HS-27A (cell line): ENCODE measurements around the gene VPS45.
"Not testable (repeated sequence)": the region's sequence is repeated elsewhere in the genome, so short reads cannot be mapped to it uniquely, and the experiment has no call there.

Source experiments
- DNase-seq: peaks from one replicate; pipeline ENCODE4 v3.0.0-alpha.2; 2012; ENCODE audit warnings: low read depth, missing footprints

VPS45 gene, protein sequence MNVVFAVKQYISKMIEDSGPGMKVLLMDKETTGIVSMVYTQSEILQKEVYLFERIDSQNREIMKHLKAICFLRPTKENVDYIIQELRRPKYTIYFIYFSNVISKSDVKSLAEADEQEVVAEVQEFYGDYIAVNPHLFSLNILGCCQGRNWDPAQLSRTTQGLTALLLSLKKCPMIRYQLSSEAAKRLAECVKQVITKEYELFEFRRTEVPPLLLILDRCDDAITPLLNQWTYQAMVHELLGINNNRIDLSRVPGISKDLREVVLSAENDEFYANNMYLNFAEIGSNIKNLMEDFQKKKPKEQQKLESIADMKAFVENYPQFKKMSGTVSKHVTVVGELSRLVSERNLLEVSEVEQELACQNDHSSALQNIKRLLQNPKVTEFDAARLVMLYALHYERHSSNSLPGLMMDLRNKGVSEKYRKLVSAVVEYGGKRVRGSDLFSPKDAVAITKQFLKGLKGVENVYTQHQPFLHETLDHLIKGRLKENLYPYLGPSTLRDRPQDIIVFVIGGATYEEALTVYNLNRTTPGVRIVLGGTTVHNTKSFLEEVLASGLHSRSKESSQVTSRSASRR

DNA sequence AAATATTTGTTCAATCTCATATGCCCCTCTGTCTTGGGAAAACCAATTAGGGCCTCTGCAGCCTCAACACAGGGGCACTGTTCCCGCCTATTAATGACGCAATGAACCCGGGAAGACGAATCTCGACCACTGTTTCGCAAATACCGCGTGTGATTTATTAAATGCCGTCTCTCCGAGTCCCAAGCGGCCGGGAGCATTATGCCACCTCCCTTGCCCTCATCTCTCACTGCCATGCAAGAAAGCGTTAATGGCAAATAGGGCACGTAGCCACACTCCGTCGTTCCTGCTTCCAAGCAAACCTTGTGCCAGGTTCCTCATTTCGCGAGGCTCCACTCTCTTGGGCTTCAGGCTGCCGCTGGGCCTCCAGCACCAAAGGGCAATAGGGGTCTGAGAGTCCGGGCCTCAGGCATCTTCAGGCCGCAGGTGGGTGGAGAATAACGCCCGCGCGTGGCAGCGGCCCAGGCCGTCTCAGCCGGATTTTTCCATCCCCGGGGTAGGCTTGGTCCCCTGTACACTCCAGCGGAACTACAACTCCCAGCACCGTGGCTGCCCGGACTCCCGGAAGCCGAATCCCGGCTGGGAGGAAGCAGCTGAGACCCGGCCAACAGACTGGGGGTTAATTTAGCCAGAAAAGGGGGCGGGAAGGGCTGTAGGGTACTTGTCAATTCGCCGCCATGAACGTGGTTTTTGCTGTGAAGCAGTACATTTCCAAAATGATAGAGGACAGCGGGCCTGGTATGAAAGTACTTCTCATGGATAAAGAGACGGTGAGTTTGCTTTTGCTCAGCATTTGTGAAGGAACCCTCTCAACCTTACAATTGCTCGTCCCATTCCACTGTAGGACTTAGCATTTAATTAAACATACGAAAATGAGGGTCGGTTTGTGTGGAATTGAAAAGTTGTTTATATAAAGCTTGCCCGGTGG, at the start of gene VPS45:
VPS45 (plus strand) TSS at position 593 of the 925 bp plus-strand sequence; CDS start at position 675, 82 bp downstream.
- DNase-seq: peak; percentile 88

DNA sequence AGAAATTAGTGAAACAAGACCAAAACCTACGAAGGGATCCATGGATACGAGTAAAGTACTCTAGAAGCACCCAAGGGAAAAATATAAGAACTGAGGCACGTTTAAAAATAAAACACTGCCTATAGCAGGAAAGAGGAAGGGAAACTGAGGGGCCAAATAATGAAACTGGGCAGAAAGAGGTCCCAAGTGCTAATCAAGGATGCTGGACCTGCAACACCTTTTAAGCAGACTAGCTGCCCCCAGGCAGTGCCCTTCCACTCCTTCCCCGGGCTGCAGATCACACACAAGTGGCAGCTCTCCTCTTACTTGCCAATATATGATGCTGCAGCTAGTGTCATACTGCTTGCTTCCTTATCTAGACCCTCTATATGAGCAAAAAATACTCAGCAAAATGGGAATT, 49.4 kb upstream of the VPS45 start:
- DNase-seq: no peak

DNA sequence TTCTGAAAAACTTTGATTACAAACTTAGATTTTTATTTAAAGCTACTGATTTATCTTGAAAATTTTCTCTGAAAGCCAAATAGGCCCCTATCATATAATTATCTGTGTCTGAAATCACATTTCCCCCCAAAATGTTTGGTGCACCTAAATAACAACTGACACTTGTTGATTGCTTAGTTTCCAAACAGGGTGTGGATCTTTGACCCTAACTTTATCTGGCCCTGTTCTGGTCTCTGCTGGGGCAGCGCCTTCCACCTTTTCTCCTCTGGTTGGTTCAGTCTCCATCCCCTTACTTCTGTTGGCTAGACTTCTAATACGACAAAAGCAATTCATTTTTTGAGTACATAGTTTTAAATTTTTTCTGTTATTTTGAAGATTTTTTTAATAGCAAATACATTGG, 46.9 kb upstream of the VPS45 start:
- DNase-seq: no peak

DNA sequence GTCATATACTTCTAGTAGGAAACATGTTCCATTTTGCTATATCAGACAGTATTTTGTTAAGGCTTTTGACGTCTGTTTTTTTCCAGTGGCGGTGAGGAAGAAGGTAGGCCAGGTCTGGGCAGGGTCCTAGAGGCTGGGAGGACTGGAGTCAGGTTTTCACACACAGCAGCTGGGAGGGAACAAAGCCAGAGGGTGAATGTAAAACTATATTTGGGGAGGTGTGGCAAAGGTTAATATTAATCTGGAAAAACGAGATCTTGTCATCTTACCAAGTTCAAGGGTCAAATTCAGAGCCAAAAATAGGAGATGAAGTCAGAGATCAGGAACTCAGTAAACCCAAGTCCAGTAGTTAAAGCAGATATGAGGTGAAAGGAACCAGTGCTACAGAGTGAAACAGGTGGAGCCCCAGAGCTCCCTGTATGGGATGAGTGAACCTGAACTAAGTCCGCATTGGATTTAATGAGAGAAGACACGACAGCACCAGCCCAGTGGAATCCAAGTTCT, 46.3 kb upstream of the VPS45 start:
- DNase-seq: no peak

DNA sequence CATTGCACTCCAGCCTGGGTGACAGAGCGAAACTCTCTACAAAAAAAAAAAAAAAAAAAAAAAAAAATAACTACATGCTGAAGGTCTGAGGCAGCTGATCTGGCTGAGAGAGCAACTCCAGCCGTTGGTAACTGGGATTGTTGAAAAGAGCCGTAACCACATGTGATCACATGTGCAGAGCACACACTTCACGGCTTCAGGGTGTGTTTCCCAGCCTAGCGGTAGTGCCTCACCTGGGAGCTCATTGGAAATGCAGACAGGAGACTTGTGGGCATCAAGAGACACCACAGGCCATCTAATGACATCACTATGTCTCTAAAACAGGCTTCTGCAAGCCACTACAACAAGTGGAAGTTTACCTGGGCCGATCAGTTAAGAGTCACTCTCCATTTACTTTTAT, 45.2 kb upstream of the VPS45 start:
- DNase-seq: no peak

DNA sequence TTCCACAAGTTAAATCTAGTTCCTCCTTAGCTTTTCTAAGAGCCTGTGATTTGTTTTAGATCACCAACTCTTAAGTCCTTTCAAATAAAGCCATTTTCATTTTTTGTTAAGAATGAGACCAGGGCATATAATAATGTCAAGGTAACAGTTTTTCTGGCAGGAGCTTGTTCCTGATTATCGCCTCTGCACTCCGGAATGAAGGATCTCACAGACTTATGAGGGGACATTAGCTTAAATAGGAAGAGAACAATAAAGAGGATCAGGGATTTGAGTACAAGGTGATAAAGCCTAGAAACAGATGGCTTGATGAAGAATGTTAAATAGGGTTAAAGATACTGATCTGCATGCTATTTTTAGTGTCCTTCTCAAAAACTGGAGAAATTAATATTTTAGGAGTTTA, 43.4 kb upstream of the VPS45 start:
- no peak for DNase-seq

DNA sequence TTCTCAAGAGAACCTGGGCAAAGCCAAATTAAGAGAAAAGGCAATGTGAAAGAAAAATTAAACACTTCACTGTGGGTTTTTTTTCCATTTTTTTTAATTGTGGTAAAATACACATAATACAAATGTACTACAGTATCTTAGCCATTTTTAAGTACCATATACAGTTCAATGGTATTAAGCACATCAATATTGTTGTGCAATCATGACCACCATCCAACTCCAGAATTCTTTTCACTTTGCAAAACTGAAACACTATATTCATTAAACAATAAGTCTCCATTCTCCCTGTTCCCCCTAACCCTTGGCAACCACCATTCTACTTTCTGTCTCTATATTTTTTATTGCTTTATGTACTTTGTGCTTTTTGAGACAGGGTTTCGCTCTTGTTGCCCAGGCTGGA, 39.3 kb upstream of the VPS45 start:
- DNase-seq: no peak

DNA sequence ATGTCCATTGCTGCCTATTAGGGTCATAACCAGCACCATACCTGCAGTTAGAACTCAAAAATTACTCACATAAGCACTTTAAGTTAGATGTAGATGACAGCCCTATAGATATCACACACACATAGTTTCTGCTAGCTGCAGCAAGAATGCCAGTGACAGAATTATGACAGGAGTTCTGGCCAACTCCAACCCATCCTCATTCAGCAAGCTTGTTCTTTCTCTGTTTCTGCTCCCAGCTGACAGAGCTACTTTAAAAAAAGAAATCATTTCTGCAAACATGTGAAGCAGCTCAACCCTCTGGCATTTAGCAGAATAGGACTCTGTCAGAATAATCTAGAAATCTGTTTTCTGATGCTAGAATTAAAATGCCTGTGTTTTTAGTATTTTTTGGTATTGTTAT, 33.2 kb upstream of the VPS45 start:
- DNase-seq: no peak

DNA sequence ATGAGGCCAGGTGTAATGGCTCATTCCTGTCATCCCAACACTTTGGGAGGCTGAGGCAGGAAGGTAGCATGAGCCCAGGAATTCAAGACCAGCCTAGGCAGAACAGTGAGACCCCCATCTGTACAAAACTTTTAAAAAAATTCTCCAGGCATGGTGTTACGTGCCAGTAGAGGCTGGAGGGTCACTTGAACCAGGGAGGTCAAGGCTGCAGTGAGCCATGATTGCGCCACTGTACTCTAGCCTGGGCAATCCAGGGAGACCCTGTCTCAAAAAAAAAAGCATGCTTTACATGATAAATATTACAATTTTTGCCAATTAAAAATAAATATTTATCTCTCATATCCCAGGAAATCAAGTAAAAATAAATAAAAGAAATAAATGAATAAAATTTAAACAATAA, 17.6 kb upstream of the VPS45 start:
- no peak for DNase-seq

DNA sequence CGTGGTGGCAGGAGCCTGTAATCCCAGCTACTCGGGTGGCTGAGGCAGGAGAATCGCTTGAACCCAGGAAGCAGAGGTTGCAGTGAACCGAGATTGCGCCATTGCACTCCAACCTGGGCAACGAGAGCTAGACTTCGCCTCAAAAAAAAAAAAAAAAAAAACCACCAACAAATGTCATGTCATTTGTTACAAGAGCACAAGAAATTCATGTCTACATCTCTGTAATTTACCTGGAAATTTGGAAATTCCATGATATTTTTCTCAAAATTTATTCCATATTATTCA, 16.5 kb upstream of the VPS45 start:
- no peak for DNase-seq

DNA sequence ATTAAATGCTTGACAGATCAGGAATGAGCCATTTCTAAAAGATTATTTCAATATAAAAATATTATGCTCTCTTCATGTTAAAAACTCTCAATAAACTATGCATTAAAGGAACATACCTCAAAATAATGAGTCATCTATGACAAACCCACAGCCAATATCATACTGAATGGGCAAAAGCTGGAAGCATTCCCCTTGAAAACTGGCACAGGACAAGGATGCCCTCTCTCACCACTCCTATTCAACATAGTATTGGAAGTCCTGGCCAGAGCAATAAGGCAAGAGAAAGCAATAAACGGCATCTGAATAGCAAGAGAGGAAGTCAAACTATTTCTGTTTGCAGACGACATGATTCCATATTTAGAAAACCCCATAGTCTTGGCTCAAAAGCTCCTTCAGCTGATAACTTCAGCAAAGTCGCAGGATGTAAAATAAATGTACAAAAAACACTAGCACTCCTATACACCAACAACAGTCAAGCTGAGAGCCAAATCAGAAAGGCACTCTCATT, 15.6 kb upstream of the VPS45 start:
- DNase-seq: not testable (repeated sequence)

DNA sequence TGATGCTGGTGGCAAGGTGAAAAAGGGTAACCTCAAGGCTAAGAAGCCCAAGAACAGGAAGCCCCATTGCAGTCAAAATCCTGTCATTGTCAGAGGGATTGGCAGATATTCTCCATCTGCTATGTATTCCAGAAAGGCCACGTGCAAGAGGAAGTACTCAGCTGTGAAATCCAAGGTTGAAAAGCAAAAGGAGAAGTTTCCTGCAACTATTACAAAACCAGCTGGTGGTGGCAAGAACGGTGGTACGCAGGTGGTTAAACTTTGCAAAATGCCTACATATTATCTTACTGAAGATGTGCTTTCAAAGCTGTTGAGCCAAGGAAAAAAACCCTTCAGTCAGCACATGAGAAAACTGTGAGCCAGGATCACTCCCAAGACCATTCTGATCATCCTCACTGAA, 13.7 kb upstream of the VPS45 start:
- no peak for DNase-seq

DNA sequence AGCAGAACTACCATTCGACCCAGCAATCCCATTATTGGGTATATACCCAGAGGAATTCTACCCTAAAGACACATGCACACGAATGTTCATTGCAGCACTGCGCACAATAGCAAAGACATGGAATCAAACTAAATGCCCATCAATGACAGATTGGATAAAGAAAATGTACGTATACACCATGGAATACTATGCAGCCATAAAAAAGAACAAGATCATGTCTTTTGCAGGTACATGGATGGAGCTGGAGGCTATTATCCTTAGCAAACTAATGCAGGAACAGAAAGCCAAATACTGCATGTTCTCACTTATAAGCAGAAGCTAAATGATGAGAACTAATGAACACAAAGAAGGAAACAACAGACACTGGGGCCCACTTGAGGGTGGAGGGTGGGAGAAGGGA, 12.1 kb upstream of the VPS45 start:
- not testable (repeated sequence) for DNase-seq

DNA sequence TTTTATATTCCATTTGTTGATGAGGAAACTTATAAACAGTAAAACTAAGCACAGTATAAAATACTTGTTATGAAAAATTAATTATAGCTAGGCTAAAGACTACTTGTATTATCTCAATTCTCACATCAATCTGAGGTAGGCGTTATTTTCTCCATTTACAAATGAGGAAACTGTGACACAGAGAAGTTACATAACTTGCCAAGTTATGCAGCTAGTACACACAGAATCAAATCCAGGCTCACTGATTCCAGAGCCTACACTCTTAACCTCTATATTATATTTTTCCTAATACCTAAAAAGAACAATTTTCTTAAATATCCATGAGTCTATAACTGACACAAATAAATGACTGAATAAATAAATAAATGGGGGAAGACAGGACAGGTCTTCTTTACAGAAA, 11.2 kb upstream of the VPS45 start:
- no peak for DNase-seq

DNA sequence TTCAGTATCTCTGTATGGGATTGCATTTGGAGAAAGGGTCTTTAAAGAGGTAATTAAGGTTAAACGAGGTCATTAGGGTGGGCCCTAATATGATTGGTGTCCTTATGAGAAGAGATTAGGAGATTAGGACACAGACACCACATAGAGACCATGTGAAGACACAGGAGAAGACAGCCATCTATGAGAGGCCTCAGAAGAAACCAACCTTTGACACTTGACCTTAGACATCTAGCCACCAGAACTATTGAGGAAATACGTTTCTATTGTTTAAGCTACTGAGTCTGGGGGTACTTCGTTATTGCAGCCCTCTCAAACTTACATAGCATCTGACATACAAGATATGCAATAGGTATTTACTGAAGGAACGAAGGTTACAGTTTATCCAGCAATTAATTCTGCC, 7.3 kb upstream of the VPS45 start:
- DNase-seq: no peak

DNA sequence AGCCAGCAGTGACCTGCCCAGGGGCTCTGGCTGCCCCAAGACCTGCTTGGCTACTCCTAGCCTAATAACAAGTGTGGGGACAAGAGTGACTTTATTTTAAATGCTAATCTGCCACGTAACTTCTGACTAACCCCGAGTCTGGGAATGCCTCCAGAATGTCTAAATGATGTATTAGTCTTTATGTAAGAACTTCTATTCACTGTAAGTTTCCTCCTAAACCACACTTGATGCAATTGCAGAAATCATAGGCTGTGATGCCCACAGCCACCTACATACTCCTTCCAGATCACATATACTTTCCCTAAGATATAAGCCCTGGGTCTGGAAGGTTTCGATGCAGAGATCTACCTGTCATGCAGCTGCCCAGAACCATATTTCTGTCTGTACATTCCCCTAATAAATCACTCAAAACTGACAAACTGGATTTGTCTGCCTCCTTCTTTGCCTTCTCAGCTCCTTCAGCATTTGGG, 5.9 kb upstream of the VPS45 start:
- DNase-seq: no peak

DNA sequence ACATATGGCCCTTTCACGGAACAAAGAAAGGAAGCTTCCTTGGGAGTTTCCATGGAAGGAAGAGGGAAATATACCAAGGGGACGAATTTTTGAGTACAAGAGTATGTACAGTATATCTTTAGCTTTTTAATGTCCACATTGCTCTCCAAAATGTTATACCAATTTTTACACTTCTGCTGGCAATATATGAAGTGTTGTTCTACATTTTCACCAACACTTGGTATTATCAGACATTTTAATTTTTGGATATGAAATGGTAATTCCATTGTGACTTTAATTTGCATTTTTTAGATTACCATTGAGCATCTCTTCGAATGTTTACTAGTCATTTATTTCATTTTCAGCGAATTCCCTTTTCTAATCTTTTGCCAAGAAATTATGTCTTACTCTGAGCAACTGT, 5.5 kb upstream of the VPS45 start:
- DNase-seq: no peak

DNA sequence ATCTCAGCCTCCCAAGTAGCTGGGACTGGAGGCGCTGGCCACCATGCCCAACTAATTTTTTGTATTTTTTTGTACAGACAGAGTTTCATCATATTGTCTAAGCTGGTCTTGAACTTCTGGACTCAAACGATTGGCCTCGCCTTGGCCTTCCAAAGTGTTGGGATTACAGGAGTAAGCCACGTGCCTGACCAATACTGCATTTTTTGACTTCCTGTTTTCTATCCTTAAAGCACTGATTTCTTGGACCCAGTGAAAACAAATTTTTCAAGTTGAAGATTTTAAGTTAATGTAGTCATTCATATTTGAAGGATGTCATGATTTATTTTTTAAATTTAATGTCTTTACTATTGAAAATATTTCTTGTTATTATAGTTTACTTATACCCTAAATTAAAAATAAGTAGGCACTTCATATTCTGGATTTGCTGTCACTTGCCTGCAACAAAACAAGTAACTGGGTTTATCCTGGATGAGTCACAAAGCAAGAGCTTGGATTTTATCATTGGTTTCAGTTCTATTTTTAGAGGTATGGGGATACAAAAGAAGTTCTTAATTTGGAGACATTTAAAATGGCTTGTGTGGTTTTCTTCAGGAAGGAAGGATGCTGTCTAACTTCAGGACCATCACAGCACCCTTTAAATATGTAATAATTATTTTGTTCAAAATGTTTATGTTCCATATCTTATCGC, 2.2 kb upstream of the VPS45 start:
- DNase-seq: no peak

DNA sequence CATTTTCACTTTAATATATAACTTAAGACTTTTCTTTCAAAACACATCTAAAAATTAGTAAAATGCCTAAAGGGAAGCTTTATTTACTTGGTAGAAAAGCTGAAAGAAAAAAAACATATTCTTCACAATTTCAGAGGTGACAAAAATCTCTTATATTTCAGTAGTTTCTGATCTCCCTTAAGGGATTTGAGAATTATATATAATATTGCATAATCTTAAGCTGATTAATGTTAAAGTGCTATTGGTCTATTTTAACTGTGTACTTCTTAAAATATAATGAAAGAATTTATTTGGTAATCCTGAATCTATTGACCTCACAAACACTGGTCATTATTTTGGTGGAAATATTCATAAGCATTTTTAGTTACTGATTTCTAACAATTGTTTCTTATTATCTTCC, 1.2 kb upstream of the VPS45 start:
- no peak for DNase-seq

DNA sequence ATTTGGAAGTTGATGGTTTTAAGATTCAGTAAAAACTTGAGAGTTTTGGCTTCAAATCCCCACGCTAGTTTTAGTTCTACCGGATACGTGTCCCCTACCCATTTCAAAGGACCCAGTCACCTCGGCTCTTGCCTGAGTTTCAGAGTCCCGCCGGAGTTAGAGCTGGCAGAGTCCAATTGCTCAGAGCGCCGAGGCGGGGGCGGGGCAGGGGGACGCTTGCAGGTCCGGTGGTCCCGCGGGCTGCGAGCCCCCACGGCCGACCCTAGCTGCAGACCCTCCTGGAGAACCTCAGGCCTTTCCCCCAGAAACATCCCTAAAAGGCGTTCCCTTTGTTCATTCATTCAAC, 765 bp upstream of the VPS45 start:
- DNase-seq: peak; percentile 12

DNA sequence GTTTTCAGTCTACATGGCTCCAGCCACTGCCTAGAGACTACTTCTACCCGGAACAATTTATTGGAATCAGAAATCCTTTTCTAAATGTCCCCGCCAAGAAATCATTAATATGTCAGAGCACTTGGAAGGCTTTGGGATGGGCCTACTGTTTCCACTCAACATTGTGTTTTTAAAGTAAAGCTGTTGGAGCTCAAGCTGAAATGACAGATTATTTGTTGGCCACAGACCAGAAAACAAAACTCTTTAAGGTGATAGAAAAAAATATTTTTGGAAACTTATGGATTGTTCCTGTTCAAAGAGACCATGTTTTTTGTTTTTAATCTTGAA, 496 bp downstream of the VPS45 start:
- no peak for DNase-seq

DNA sequence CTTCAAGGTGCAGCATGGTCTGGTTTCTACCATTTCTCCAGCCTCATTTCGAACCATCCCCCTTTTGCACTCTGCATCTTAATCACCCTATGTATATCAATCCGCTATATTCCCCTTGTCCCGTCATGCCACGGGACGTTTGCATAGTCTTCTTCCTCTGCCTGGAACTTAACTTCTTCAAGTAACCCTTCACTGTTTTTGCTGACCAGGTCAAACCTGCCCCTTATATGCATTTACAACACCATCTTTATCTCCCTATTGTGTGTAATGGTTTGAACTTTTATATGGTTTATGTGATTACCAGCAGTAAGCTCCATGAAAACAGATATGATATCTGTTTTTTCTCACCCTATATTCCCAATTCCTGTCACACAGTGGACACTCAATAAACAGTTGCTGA, 2.3 kb downstream of the VPS45 start:
- DNase-seq: no peak
